ENCODE results near the gene SHFL.

- TF ChIP-seq POLR2A (IDR thresholded peaks at IDR 0.05; ENCODE audit: low read depth, low read length): no peak
- no peak for TF ChIP-seq POLR2AphosphoS5 (IDR thresholded peaks at IDR 0.05; ENCODE audit: low read depth, low read length)
- no peak for TF ChIP-seq TAF1 (IDR thresholded peaks at IDR 0.05; ENCODE audit: borderline replicate concordance, low read depth, low read length)
These were observed 21.1 kb downstream of the SHFL start for GRCh38 chr19:10107254-10107653.

Data from GM12892 (cell line).